Measurements from ENCODE around the gene TAF3.
"Not testable (repeated sequence)": the region's sequence is repeated elsewhere in the genome, so short reads cannot be mapped to it uniquely, and the experiment has no call there.

TAF3 gene, protein sequence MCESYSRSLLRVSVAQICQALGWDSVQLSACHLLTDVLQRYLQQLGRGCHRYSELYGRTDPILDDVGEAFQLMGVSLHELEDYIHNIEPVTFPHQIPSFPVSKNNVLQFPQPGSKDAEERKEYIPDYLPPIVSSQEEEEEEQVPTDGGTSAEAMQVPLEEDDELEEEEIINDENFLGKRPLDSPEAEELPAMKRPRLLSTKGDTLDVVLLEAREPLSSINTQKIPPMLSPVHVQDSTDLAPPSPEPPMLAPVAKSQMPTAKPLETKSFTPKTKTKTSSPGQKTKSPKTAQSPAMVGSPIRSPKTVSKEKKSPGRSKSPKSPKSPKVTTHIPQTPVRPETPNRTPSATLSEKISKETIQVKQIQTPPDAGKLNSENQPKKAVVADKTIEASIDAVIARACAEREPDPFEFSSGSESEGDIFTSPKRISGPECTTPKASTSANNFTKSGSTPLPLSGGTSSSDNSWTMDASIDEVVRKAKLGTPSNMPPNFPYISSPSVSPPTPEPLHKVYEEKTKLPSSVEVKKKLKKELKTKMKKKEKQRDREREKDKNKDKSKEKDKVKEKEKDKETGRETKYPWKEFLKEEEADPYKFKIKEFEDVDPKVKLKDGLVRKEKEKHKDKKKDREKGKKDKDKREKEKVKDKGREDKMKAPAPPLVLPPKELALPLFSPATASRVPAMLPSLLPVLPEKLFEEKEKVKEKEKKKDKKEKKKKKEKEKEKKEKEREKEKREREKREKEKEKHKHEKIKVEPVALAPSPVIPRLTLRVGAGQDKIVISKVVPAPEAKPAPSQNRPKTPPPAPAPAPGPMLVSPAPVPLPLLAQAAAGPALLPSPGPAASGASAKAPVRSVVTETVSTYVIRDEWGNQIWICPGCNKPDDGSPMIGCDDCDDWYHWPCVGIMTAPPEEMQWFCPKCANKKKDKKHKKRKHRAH

DNA sequence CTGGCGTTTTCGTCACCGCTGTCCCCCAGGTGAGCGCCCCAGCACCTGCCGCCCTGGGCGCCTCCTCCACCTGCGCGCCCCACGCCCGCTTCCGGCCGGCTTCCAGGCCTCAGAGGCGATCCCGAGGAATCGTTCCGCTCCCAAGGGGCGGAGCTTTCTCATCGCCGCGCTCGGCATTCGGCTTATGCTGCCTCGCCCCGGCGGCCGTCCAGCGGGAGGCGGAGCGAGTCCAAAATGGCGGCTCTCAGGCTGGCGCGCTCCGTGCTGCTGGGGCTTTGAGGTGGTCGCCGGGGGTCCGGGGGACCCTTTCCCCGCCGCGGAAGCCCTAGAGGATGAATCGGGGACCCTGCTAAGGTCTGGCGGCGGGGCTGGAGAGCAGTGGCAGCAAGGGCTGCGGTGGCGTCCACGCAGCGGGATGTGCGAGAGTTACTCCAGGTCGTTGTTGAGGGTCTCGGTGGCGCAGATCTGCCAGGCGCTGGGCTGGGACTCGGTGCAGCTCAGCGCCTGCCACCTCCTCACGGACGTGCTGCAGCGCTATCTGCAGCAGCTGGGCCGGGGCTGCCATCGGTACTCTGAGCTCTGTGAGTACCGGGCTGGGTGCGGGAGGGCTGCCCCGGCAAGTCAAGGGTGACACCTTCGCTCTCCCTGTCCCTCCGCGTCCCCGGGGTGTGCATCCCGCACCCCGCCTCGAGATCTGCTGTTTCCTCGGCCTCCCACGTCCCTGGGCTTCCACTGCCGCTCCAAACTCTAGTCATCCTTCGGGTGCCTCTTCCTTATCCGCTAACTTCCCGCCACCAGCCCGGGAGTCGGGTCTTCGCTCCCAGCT lies at the start of gene TAF3:
Gene TAF3, plus strand, starts transcription at position 211 of the 826 bp plus-strand sequence. Its CDS starts 205 bp downstream, at position 416.
- DNase-seq = peak; percentile 75

DNA sequence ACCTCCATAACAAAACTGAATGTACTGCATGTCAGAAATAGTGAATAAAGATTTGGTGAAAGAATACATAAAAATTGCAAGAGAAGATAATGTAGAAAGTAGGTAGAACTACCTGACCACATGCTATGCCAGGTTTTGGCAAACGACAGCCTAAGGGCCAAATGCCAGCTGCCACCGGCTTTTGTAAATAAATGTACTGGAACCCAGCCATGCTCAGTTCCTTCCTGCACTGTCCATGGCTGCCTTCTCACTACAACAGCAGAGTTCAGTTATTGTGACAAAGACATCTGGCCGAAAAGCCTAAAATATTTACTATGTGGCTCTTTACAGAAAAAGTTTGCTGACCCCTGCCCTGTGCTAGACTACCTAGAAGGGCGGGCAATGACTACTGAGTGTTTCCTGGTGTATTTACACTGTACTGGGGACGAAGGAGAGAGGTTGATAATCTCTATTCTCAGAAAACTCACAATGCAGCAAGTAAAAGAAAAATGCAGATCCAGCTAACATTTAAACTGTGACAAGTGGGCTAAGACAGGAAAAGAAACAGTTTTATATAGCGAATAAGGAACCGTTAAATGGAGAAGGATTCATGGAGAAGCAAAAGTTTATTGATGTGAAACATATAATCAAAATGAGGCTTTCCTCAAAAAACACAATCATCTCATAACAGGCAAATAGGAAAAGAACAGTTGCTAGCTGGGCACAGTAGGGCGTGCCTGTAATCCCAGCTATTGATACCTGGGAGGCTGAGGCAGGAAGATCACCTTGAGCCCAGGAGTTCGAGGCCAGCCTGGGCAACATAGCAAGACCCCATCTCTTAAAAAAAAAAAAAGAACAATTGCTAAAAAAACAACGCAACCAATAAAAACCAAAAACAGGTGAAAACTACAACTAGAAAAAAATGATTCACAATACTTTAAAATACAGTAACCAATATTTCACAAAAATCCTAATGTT lies 44.2 kb upstream of the TAF3 start:
- no peak for DNase-seq

DNA sequence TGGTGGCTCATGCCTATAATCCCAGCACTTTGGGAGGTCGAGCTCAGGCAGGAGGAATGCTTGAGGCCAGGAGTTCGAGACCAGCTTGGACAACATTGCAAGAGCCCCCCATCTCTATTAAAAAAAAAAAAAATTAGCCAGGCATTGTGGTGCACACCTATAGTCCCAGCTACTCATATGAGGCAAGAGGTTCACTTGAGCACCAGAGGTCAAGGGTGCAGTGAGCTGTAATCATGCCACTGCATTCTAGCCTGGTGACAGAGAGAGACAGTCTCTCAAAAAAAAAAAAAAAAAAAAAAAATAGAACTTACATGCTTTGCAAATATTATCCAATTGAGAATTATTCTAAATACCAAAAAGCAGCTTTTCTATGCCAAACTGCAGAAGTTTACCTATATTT lies 41.5 kb upstream of the TAF3 start:
- DNase-seq = no peak

- not testable (repeated sequence) for DNase-seq
These were observed 36.1 kb upstream of the TAF3 start for GRCh38 chr10:7782194-7782593.

DNA sequence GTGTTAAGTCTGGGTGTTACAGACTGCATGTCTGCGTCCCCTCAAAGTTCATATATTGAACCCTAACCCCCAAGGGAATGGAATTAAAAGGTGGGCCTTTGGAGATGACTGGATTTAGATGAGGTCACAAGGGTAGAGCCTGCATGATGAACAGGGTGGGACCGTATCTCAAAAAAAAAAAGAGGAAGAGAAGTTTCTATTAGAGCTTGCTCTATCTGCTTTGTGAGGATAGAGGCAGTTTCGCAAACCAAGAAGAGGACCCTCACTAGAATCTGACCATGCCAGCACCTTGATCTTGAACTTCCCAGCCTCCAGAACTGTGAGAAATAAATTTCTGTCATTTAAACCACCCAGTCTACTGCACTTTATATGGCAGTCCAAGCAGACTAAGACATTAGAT lies 31.9 kb upstream of the TAF3 start:
- no peak for DNase-seq

DNA sequence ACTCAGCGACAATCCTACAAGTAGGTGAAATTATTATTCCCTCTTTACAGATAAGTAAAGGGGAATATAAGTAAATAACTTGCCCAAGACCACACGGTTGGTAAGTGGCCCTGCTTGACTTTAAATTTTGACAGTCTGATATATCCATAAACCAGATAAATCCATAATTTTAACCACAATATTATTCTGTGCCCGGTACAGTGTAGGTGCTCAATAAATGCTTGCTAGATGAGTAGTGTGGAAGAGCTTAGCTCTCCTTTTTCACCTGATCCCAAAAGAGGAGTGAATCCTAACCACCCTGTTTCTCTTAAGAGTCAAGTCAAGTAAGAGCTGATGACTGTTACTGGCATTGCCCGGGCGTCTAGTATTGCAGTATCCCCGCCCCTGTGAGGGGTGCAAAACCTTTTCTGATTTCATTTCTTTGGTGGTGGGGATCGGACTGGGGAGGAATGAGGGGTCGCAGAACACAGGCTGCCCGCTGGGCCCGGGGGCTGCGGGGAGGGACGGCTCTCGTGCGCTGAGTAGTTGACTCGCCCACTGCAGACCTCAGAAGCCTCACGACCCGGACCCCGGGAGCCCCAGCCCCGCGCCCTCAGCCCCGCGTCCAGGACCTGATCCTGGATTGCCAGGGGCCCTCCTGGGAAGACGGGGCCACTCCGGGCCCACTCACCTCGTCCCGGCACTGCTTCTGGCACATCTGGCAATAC lies 31.0 kb upstream of the TAF3 start:
- DNase-seq = no peak

DNA sequence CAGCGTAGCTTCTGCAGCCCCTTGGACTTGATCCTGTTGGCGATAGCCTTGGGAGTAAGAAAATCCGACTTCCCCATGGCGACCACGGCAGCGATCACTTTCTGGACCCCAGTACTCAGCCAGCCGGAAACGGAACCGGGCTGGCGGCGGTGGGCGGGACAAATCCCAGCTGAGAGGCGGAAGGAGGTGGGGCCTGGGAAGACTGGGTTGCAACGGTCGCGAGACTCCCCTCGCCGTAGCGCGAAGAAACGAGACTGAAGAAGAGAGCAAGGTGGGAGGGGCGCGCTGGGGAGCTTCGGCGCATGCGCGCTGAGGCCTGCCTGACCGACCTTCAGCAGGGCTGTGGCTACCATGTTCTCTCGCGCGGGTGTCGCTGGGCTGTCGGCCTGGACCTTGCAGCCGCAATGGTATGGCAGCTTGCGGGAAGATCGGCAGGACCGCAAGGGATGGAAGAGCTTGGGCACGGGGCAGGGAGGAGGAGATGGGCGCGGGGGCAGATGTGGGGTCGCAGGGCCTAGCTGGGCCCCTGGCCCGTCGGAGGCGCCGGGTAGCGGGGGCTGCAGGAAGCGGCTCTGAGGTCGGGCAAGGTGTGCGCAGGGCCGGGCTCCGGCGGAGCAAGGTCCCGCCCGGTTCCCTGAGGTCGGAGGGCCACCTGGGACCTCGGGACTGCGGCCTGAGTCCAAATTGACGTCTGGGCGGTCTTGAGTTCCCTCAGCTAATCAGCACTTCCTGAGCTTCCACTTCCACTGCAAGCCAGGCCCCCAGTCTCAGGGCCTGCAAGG lies 30.3 kb upstream of the TAF3 start, which contains the start of the genes ATP5F1C and KIN:
Gene ATP5F1C, plus strand, starts transcription at position 321 of the 782 bp plus-strand sequence. Its CDS starts 31 bp downstream, at position 352.
Gene KIN, minus strand, starts transcription at position 137 of the 782 bp plus-strand sequence. Its CDS starts 60 bp downstream, at position 77.
- peak; percentile 74 for DNase-seq

DNA sequence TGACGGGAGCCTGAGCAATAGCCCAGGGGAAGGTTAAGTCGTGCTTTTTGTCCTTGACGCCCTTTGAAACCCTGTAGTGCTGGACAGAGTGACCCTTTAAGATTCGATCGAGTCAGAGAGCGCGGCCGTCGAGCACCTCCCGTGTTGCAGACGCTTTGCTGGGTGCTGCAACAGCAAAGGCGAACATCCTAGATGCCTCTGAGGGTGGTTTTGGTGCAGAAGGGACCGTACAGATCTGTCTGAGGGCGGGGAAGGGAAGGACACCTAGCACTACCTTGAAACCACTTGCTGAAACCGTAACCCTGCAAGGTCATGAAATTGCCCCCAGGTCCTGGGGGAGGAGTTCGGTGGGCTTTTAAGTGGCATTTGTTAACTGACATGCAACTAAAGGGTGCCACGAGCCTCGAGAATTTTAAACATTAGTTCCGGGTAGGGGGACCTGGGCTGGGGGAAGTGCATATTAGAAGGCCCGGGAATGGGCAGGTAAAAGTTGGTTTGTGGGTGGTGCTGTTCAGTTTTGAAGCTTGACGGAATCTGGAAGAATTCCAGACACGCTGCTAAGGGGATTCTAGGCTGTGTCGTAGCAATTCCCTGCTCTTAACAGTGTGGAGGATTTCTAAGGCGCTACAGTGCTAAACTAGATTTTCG lies 29.5 kb upstream of the TAF3 start:
- DNase-seq = no peak

GRCh38 chr10:7789390-7789789 lies 28.9 kb upstream of the TAF3 start:
- no peak for DNase-seq

- no peak for DNase-seq
These were observed 25.8 kb upstream of the TAF3 start for GRCh38 chr10:7792541-7792940.

DNA sequence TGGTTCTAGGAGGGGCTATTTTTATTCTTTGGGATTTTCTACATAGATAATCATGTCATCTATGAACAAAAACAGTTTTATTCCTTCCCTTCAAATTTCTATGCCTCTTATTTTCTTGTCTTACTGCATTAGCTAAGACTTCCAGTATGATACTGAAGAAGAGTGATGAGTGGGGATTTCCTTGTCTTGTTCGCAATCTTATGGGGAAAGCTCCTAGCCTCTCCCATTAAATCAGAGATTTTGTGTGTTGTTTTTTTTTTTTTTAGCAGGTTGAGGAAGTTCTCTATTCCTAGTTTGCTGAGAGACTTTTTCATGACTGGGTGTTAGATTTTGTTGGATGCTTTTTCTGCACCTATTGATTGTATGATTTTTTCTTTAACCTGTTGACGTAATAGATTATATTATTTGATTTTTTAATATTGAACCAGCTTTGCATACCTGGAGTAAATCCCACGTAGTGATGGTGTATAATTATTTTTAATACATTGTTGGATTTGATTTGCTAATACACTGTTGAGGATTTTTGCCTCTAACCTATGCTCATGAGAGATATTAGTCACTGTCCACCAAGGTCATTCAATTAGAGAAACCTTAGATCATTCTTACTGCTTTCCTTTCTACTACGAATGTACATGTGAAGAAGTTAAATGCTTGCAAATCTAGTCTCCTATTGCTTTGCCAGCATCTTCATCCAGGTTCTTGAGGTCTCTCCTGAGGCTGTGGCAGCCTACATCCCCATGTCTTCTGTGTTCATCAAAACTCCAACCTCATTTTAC lies 23.9 kb upstream of the TAF3 start:
- DNase-seq = no peak

DNA sequence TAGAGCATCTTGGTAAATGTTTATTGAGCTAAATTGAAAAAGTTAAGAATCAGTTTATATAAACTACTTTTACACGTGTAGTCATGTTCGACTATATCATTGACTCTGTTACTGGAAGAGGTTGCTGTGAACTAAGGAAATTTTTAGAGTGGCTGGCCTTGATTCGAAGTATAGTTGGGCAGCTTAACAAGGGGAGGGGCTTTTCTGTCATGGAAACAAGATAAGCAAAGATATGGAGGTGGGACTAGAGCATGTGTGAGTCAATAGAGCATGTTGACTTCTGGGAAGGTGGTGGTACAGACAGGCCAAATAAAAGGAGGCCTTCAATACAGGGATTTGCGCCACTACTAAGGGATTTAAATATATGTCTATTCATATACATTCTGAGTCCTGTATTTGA lies 22.7 kb upstream of the TAF3 start:
- no peak for DNase-seq

DNA sequence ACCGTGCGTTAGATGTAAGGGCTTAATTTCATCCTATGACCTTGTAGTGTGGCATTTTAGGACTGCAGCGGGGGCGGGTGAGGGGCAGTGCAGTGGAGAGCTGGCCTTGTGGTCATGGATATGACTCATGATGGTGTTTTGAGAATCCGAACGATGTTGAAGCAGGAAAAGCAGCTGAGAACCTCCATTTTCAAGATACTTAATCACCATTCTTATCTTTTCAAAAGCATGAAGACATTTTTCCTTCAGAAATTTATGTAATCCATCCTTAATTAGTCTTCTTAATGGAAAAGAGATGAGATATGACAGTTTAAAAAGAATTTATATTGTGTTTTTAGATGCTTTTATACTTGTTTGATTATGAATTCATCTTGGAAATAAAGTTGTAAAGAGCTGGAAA lies 20.7 kb upstream of the TAF3 start:
- no peak for DNase-seq

DNA sequence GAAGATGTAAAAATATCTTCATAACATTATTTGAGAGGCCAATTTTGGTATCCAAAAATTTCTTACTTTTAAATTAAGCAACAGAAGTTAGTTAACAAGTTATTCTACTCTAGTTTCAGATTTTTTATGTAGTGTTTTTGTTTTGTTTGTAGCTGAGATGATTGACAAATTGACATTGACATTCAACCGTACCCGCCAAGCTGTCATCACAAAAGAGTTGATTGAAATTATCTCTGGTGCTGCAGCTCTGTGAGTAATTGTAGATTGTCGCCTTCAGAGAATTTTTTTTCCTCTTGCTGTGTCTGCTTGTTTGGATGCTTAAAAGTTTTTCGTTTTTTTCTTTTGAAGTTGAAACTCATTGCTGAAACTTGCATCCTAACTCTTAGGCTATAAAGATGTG lies 15.7 kb upstream of the TAF3 start:
- DNase-seq = no peak

DNA sequence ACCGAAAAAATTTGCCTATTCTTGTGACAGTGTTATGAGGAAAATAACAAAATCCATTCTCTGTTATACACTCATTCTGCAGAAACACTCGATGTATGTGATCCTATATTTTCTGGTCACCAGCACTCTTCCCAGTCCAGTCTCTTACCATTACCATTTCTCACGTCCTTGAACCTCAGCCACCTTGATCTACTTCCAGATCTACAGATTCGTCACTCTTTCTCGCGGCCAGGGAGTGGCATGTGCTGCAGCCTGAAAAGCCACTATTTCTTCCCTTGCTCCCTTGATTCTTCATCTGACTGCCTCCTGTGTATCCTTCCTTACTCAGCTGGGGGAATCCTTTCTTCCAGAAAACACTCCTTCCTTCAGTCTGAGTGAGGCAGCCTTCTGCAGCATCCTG lies 14.1 kb upstream of the TAF3 start:
- DNase-seq = no peak

DNA sequence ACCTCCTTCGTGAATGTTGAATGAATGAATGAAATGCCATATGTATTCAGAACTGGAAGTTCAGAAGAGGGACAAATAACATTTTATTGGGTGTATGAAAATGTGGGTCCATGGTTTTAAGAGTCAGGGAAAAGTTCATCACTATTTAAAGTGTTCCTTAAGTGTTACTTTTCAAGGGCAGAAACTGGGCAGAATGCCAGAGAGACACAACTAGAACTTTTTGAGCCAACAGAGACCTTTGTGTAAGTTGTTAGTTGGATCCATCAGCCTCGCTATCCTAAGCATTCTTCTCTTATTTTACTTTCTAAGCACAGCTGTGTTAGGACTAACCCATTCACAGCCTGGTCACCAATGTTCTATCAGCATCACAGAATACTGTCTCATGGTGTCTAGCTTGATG lies 13.6 kb upstream of the TAF3 start:
- DNase-seq = no peak

DNA sequence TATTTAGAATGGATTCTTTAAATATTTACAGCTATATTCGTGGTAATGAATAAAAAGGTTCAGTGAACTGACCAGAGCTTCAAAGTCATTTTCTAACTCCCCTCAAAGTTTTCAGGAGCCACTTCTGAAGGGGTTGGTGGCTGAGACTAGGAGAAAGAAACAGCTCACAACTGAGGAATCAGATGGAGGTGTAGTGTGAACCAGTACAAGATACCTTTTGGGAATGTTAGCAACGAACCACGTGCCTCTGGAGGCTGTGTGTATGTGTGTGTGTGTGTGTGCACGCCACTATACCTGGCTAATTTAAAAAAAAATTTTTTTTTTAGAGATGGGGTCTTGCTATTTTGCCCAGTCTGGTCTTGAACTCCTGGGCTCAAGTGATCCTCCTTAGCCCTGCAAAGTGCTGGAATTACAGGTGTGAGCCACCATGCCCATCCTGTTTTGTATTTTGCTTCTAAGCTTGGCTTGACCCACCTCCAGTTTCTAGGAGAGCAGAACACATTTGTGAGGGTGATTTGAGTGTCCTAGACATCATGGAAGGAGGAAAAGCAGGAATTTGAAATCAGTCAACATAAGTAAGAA lies 9.5 kb upstream of the TAF3 start:
- DNase-seq = no peak

- DNase-seq = no peak
These were observed 7.9 kb upstream of the TAF3 start for GRCh38 chr10:7810443-7810842.

Data from NCI-H2107 (cell line).